Measurements from ENCODE around the gene FAM163B. TPM values are rescaled to one million over a fixed set of nuclear protein-coding genes. Genes with fewer than 3 reads are reported as not detected.
A peak's percentile ranks its signal among the peaks of the same experiment; 100 is the strongest.

FAM163B gene
- polyA plus RNA-seq, 1 donor (not counting 4 experiments of a cell fraction or from before 2014, with no cell fraction given): not detected

DNA sequence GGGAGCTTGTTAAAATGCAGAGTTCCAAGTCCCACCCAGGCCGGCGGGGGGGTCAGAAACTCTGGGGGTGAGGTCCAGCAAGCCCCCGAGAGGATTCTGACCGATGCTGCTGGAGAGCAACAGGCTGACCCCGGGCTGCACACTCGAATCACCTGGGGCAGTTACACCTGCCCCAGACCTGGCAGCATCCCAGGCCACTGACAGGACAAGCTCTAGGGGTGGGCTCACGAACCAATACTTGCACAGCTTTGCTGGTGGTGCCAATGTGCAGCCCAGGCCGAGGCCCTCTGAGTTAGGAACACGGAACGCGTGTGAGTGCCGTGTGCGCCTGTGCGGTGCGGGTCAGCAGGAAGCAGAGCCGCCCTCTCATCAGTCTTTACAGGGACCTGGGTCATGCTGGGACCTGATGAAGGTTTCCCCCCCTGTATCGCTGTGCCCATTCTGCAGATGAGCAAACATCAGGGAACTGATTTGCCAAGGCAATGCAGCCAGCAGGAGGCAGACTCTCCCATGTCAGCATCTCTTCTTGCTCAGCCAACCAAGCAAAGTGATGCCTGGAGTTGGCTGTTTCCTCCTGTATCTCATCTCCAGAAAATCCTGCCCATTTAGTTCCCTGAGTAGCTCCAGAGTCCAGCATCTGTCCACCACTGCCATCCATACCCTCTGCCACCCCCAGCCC is 16.3 kb downstream of the FAM163B start:
- TF ChIP-seq EZH2 (IDR thresholded peaks at IDR 0.05; ENCODE audit: low read length): no peak
- TF ChIP-seq, protein P1, sequence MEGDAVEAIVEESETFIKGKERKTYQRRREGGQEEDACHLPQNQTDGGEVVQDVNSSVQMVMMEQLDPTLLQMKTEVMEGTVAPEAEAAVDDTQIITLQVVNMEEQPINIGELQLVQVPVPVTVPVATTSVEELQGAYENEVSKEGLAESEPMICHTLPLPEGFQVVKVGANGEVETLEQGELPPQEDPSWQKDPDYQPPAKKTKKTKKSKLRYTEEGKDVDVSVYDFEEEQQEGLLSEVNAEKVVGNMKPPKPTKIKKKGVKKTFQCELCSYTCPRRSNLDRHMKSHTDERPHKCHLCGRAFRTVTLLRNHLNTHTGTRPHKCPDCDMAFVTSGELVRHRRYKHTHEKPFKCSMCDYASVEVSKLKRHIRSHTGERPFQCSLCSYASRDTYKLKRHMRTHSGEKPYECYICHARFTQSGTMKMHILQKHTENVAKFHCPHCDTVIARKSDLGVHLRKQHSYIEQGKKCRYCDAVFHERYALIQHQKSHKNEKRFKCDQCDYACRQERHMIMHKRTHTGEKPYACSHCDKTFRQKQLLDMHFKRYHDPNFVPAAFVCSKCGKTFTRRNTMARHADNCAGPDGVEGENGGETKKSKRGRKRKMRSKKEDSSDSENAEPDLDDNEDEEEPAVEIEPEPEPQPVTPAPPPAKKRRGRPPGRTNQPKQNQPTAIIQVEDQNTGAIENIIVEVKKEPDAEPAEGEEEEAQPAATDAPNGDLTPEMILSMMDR (optimal IDR thresholded peaks at IDR 0.05 in 1 of 3, IDR thresholded peaks at IDR 0.05 in 1 of 3, conservative IDR thresholded peaks at IDR 0.05 in 1 of 3; ENCODE audit: extremely low read depth in 1 of 3, insufficient read depth in 2 of 3, low read length in 3 of 3): peak in 2 of 3 experiments; percentile 28 to 47
- dilution Hi-C loops (cut with MboI; ENCODE audit: extremely low pct_ligation_motif_present, low sequenced_read_pairs): no loop called here

DNA sequence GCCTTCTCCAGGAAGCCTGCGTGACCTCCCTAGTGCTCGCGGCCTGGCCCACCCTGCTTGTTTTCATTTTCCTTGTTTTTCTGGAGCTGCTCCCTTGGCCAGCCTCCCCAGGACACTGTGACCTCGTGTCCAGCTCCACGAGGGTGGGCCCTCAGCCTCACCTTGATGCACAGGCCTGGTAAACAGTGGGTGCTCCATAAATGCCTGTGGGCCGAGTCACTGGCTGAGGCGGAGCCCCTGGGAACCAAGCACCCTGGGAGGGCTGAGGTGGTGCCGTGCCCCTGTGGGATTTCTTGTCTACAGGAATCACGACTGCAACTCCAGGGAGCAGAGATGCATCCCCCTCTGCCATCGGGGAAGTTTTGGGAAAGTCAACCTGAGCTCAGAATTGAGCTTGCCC is 17.2 kb downstream of the FAM163B start:
- Histone ChIP-seq H3K9me1 (ENCODE audit: control insufficient read depth, extremely low read depth, insufficient read depth, low read length) (no peaks in the 10 kb centered on the region), H3K4me2 (ENCODE audit: control insufficient read depth, extremely low read depth, insufficient read depth, low read depth, low read length) (no peak overlapping the region), H3K4me1 (ENCODE audit: control insufficient read depth, extremely low read depth, insufficient read depth, low read length) (no peaks in the 10 kb centered on the region), H3K36me3 (ENCODE audit: control insufficient read depth in 2 of 2, extremely low read depth in 1 of 2, insufficient read depth in 2 of 2, low read length in 2 of 2) (no peaks in the 10 kb centered on the region), H3K27ac (ENCODE audit: control insufficient read depth, insufficient read depth, low read length) (no peak overlapping the region), H4K20me1 (ENCODE audit: control insufficient read depth, extremely low read depth, insufficient read depth, low read length) (no peaks in the 10 kb centered on the region), H2AFZ (ENCODE audit: control insufficient read depth, low read length) (no peak overlapping the region), H3K4me3 (ENCODE audit: control insufficient read depth in 2 of 3, extremely low read depth in 1 of 3, insufficient read depth in 2 of 3, low read depth in 1 of 3, low read length in 3 of 3) (no peak overlapping the region), H3K27me3 (ENCODE audit: control insufficient read depth, extremely low read depth, insufficient read depth, low read length) (no peaks in the 10 kb centered on the region), H3K79me2 (ENCODE audit: control insufficient read depth, insufficient read depth, low read length) (no peaks in the 10 kb centered on the region), H3K9me3 (ENCODE audit: control insufficient read depth, low read depth, low read length) (peaks cover 4% of the 10 kb centered on the region), H3K9ac (ENCODE audit: control insufficient read depth, extremely low read depth, insufficient read depth, low read length) (no peak overlapping the region)
- no peak for DNase-seq (ENCODE audit: low read depth, low spot score)
- no peak for FAIRE-seq
- dilution Hi-C loops (cut with MboI; ENCODE audit: extremely low pct_ligation_motif_present, low sequenced_read_pairs): no loop called here
- no peak for TF ChIP-seq EZH2 (IDR thresholded peaks at IDR 0.05; ENCODE audit: low read length)
- TF ChIP-seq, protein P1 (optimal IDR thresholded peaks at IDR 0.05 in 1 of 3, IDR thresholded peaks at IDR 0.05 in 1 of 3, conservative IDR thresholded peaks at IDR 0.05 in 1 of 3; ENCODE audit: extremely low read depth in 1 of 3, insufficient read depth in 2 of 3, low read length in 3 of 3): no peak

More for the DNA sequence above, 16.3 kb downstream of the FAM163B start:
- Histone ChIP-seq H3K4me2 (ENCODE audit: control insufficient read depth, extremely low read depth, insufficient read depth, low read depth, low read length) (no peak overlapping the region), H3K36me3 (ENCODE audit: control insufficient read depth in 2 of 2, extremely low read depth in 1 of 2, insufficient read depth in 2 of 2, low read length in 2 of 2) (no peaks in the 10 kb centered on the region), H3K9me1 (ENCODE audit: control insufficient read depth, extremely low read depth, insufficient read depth, low read length) (no peaks in the 10 kb centered on the region), H3K27me3 (ENCODE audit: control insufficient read depth, extremely low read depth, insufficient read depth, low read length) (no peaks in the 10 kb centered on the region), H2AFZ (ENCODE audit: control insufficient read depth, low read length) (no peak overlapping the region), H3K4me3 (ENCODE audit: control insufficient read depth in 2 of 3, extremely low read depth in 1 of 3, insufficient read depth in 2 of 3, low read depth in 1 of 3, low read length in 3 of 3) (no peak overlapping the region), H3K79me2 (ENCODE audit: control insufficient read depth, insufficient read depth, low read length) (no peaks in the 10 kb centered on the region), H3K9me3 (ENCODE audit: control insufficient read depth, low read depth, low read length) (peaks cover 7% of the 10 kb centered on the region), H3K27ac (ENCODE audit: control insufficient read depth, insufficient read depth, low read length) (no peak overlapping the region), H4K20me1 (ENCODE audit: control insufficient read depth, extremely low read depth, insufficient read depth, low read length) (no peaks in the 10 kb centered on the region), H3K4me1 (ENCODE audit: control insufficient read depth, extremely low read depth, insufficient read depth, low read length) (no peaks in the 10 kb centered on the region), H3K9ac (ENCODE audit: control insufficient read depth, extremely low read depth, insufficient read depth, low read length) (no peak overlapping the region)
- DNase-seq (ENCODE audit: low read depth, low spot score) (no peak), FAIRE-seq (no peak)

All from keratinocyte (primary cell).